Measurements from ENCODE around the gene CDCA3.

The CDCA3 gene

GRCh38 chr12:6810758-6811157, 40.3 kb downstream of the CDCA3 start:
- Histone ChIP-seq H3K27me3 (replicated peaks; ENCODE audit: control insufficient read depth, insufficient read depth, low read length) (peaks cover 17% of the 10 kb centered on the region), H3K9me3 (ENCODE audit: control insufficient read depth, low read length) (no peaks in the 10 kb centered on the region), H3K9ac (ENCODE audit: low read length) (no peak overlapping the region), H3K36me3 (ENCODE audit: control insufficient read depth, insufficient read depth, low read length, severe bottlenecking) (no peaks in the 10 kb centered on the region), H3K4me1 (ENCODE audit: control insufficient read depth, insufficient read depth, low read length) (no peaks in the 10 kb centered on the region), H3K4me3 (ENCODE audit: low read length) (no peak overlapping the region)
- no peak for DNase-seq (ENCODE audit: low read depth)

- no peak overlapping the region for H3K9ac ChIP-seq (ENCODE audit: low read length)
- no peaks in the 10 kb centered on the region for H3K36me3 ChIP-seq (ENCODE audit: control insufficient read depth, insufficient read depth, low read length, severe bottlenecking)
- DNase-seq (ENCODE audit: low read depth) = no peak
- no peak overlapping the region for H3K4me3 ChIP-seq (ENCODE audit: low read length)
- H3K4me1 ChIP-seq (ENCODE audit: control insufficient read depth, insufficient read depth, low read length) = no peaks in the 10 kb centered on the region
- H3K27me3 ChIP-seq (replicated peaks; ENCODE audit: control insufficient read depth, insufficient read depth, low read length) = peaks cover 1% of the 10 kb centered on the region
- no peaks in the 10 kb centered on the region for H3K9me3 ChIP-seq (ENCODE audit: control insufficient read depth, low read length)
Observed at GRCh38 chr12:6809056-6809455, 42.0 kb downstream of the CDCA3 start.

GRCh38 chr12:6807170-6807569, 43.9 kb downstream of the CDCA3 start:
- Histone ChIP-seq H3K27me3 (replicated peaks; ENCODE audit: control insufficient read depth, insufficient read depth, low read length) (no peaks in the 10 kb centered on the region), H3K9me3 (ENCODE audit: control insufficient read depth, low read length) (no peaks in the 10 kb centered on the region), H3K4me1 (ENCODE audit: control insufficient read depth, insufficient read depth, low read length) (no peaks in the 10 kb centered on the region), H3K9ac (ENCODE audit: low read length) (no peak overlapping the region), H3K4me3 (ENCODE audit: low read length) (no peak overlapping the region), H3K36me3 (ENCODE audit: control insufficient read depth, insufficient read depth, low read length, severe bottlenecking) (no peaks in the 10 kb centered on the region)
- no peak for DNase-seq (ENCODE audit: low read depth)

- Histone ChIP-seq H3K36me3 (ENCODE audit: control insufficient read depth, insufficient read depth, low read length, severe bottlenecking) (no peaks in the 10 kb centered on the region), H3K27me3 (replicated peaks; ENCODE audit: control insufficient read depth, insufficient read depth, low read length) (peaks cover 31% of the 10 kb centered on the region), H3K4me1 (ENCODE audit: control insufficient read depth, insufficient read depth, low read length) (no peaks in the 10 kb centered on the region), H3K9ac (ENCODE audit: low read length) (no peak overlapping the region), H3K9me3 (ENCODE audit: control insufficient read depth, low read length) (no peaks in the 10 kb centered on the region), H3K4me3 (ENCODE audit: low read length) (no peak overlapping the region)
- no peak for DNase-seq (ENCODE audit: low read depth)
Observed at GRCh38 chr12:6799147-6799546, 51.9 kb downstream of the CDCA3 start.
